IMR-90 (cell line): ENCODE data around the gene SLC25A21. TPM values are rescaled to one million over a fixed set of nuclear protein-coding genes. Genes with fewer than 3 reads are reported as not detected.

Experiments used
- ATAC-seq: fragments of 200-7000 bp; cut with Tn5 transposase; 2 replicates; pipeline ENCODE4 v1.9.1; 2020; ENCODE audit warnings: low read depth, mild to moderate bottlenecking, moderate library complexity
- BruUV-seq: library from RNA; stranded (reverse); fragments of 400-500 nt; replicated peaks from 2 replicates; lab custom pipeline; 2021; lab: Mats Ljungman, UMichigan
- CTCF ChIA-PET: fragments of 300-600 bp; formaldehyde crosslinking; extraction: SDS; loops from one replicate; lab custom pipeline; 2021; ENCODE audit warnings: antibody characterized with exemption; lab: Yijun Ruan, JAX
- POLR2A ChIA-PET: fragments of 300-600 bp; sonication (Branson Sonifier 250); formaldehyde crosslinking; loops from one replicate; lab custom pipeline; 2022; ENCODE audit warnings: antibody characterized with exemption; ENCODE audit not compliant: unreplicated experiment; lab: Charles Lee
- DNase-seq: peaks from one replicate; pipeline ENCODE4 v3.0.0; 2013
- H2AFZ ChIP-seq: replicated peaks from 2 replicates; pipeline ENCODE3; 2013; ENCODE audit warnings: low read length, mild to moderate bottlenecking; ENCODE audit not compliant: poor library complexity
- H2AK5ac ChIP-seq: 2 replicates; pipeline ENCODE4 v1.6.1; 2013; ENCODE audit warnings: low read depth, low read length, inconsistent platforms
- H2AK9ac ChIP-seq: replicated peaks from 2 replicates; pipeline ENCODE3; 2013; ENCODE audit warnings: mild to moderate bottlenecking, low read depth, low read length, moderate library complexity; ENCODE audit not compliant: poor library complexity
- H2BK120ac ChIP-seq: 2 replicates; pipeline ENCODE4 v1.6.1; 2013; ENCODE audit warnings: low read depth, low read length, inconsistent platforms
- H2BK15ac ChIP-seq: 3 replicates; pipeline ENCODE4 v1.6.1; 2013; ENCODE audit warnings: low read depth, low read length, inconsistent platforms
- H2BK20ac ChIP-seq: 2 replicates; pipeline ENCODE4 v1.6.1; 2013; ENCODE audit warnings: low read depth, mild to moderate bottlenecking, inconsistent platforms, low read length, moderate library complexity
- H2BK5ac ChIP-seq: 2 replicates; pipeline ENCODE4 v1.6.1; 2013; ENCODE audit warnings: mild to moderate bottlenecking, low read depth, low read length, inconsistent platforms; ENCODE audit not compliant: poor library complexity, severe bottlenecking
- H3K14ac ChIP-seq: replicated peaks from 2 replicates; pipeline ENCODE4 v1.6.1; 2013; ENCODE audit warnings: low read depth, low read length, inconsistent platforms
- H3K18ac ChIP-seq: 2 replicates; pipeline ENCODE4 v1.6.1; 2013; ENCODE audit warnings: low read depth, low read length, control low read depth
- H3K23ac ChIP-seq: 2 replicates; pipeline ENCODE4 v1.6.1; 2013; ENCODE audit warnings: low read depth, low read length, inconsistent platforms
- H3K27ac ChIP-seq: 2 replicates; pipeline ENCODE4 v1.5.1; 2013; ENCODE audit warnings: mild to moderate bottlenecking, control low read depth, low read length; ENCODE audit not compliant: insufficient read depth
- H3K27me3 ChIP-seq: 2 replicates; pipeline ENCODE4 v1.6.1; 2013; ENCODE audit warnings: low read length; ENCODE audit not compliant: control insufficient read depth, insufficient read depth
- H3K36me3 ChIP-seq: 2 replicates; pipeline ENCODE4 v1.6.1; 2013; ENCODE audit warnings: low read length, mixed read lengths; ENCODE audit not compliant: control insufficient read depth, insufficient read depth
- H3K4ac ChIP-seq: 2 replicates; pipeline ENCODE4 v1.6.1; 2013; ENCODE audit warnings: low read depth, low read length, inconsistent platforms
- H3K4me1 ChIP-seq: 2 replicates; pipeline ENCODE4 v1.6.1; 2013; ENCODE audit warnings: low read length, mixed read lengths; ENCODE audit not compliant: control insufficient read depth, insufficient read depth
- H3K4me2 ChIP-seq: 2 replicates; pipeline ENCODE4 v1.6.1; 2013; ENCODE audit warnings: low read depth, mild to moderate bottlenecking, control low read depth, low read length, moderate library complexity
- H3K4me3 ChIP-seq: 2 replicates; pipeline ENCODE4 v1.5.1; 2013; ENCODE audit warnings: low read depth, mild to moderate bottlenecking, control low read depth, low read length, moderate library complexity; ENCODE audit not compliant: insufficient read depth
- H3K56ac ChIP-seq: 2 replicates; pipeline ENCODE4 v1.6.1; 2013; ENCODE audit warnings: low read length, inconsistent platforms; ENCODE audit not compliant: insufficient read depth; ENCODE audit errors: extremely low read depth
- H3K79me1 ChIP-seq, 2 experiments: 2 replicates each; pipeline ENCODE4 v1.6.1; 2013; ENCODE audit warnings: low read length in 2 of 2, inconsistent platforms in 1 of 2, low read depth in 1 of 2
- H3K9ac ChIP-seq: 2 replicates; pipeline ENCODE4 v1.6.1; 2013; ENCODE audit warnings: low read depth, low read length, control low read depth
- H3K9me1 ChIP-seq: 2 replicates; pipeline ENCODE4 v1.6.1; 2013; ENCODE audit warnings: low read length, inconsistent platforms; ENCODE audit not compliant: insufficient read depth
- H3K9me3 ChIP-seq: 2 replicates; pipeline ENCODE4 v1.6.1; 2013; ENCODE audit warnings: low read length; ENCODE audit not compliant: control insufficient read depth, insufficient read depth
- H4K20me1 ChIP-seq: 2 replicates; pipeline ENCODE4 v1.6.1; 2013; ENCODE audit warnings: low read length, inconsistent platforms; ENCODE audit not compliant: insufficient read depth
- H4K5ac ChIP-seq: 2 replicates; pipeline ENCODE4 v1.6.1; 2013; ENCODE audit warnings: mild to moderate bottlenecking, low read depth, low read length, control low read depth
- H4K8ac ChIP-seq, 2 experiments: 2 replicates each; pipeline ENCODE4 v1.6.1; 2013; ENCODE audit warnings: low read depth in 2 of 2, low read length in 2 of 2, control low read depth in 1 of 2, inconsistent platforms in 1 of 2
- H4K91ac ChIP-seq: 2 replicates; pipeline ENCODE4 v1.6.1; 2013; ENCODE audit warnings: low read depth, low read length, inconsistent platforms; ENCODE audit not compliant: insufficient read depth
- BHLHE40 ChIP-seq: fragments of 150-350 bp; IDR thresholded peaks from 2 replicates; pipeline ENCODE4 v1.6.1; 2016; ENCODE audit warnings: mild to moderate bottlenecking, low read depth, low read length
- MAFK ChIP-seq: IDR thresholded peaks from 2 replicates; pipeline ENCODE4 v1.6.1; 2012; ENCODE audit warnings: low read depth, low read length, improper control_type of control experiment
- MXI1 ChIP-seq: IDR thresholded peaks from 2 replicates; pipeline ENCODE4 v1.6.1; 2012; ENCODE audit warnings: low read depth, mild to moderate bottlenecking, low read length, moderate library complexity, borderline replicate concordance
- NFE2L2 ChIP-seq: fragments of 150-350 bp; IDR thresholded peaks from 2 replicates; pipeline ENCODE4 v1.6.1; 2016; ENCODE audit warnings: low read depth, mild to moderate bottlenecking, low read length
- RAD21 ChIP-seq: IDR thresholded peaks from 2 replicates; pipeline ENCODE4 v1.6.1; 2012; ENCODE audit warnings: low read length, improper control_type of control experiment
- RCOR1 ChIP-seq: IDR thresholded peaks from 2 replicates; pipeline ENCODE4 v1.6.1; 2012; ENCODE audit warnings: mild to moderate bottlenecking, low read length, improper control_type of control experiment; ENCODE audit not compliant: insufficient replicate concordance
- SMC3 ChIP-seq: fragments of 150-350 bp; IDR thresholded peaks from 2 replicates; pipeline ENCODE4 v1.6.1; 2016; ENCODE audit warnings: low read depth, mild to moderate bottlenecking, antibody characterized with exemption, low read length, moderate library complexity
- WGBS, 2 experiments: methylation state at CpG; one replicate each; pipeline versions ENCODE4 v1.1.5 to v1.1.7; 2013; ENCODE audit warnings: missing lambda C conversion rate in 2 of 2; ENCODE audit not compliant: insufficient read length in 1 of 2; ENCODE audit errors: extremely low coverage in 2 of 2; 5-methylcytosine and 5-hydroxymethylcytosine counted together
- dilution Hi-C: fragments of 300-500 bp; cut with HindIII; formaldehyde crosslinking; loops from one replicate; pipeline ENCODE4 v1.14.3; 2018; ENCODE audit warnings: low sequenced_read_pairs; ENCODE audit not compliant: unreplicated experiment
- in situ Hi-C: fragments of 300-500 bp; cut with MboI; formaldehyde crosslinking; loops from 3 replicates; pipeline ENCODE4 v1.14.3; 2019; ENCODE audit warnings: low sequenced_read_pairs, inconsistent platforms, mixed read lengths
- intact Hi-C: fragments of 100-400 bp; cut with micrococcal nuclease; formaldehyde crosslinking; loops from 2 replicates; pipeline ENCODE4 v1.10.0; 2022
- polyA plus RNA-seq, 3 experiments: library from polyadenylated mRNA; depleted of rRNA; stranded (reverse); fragments of >200 nt; gene quantifications; 2 replicates each; pipeline ENCODE4 v1.2.3, GENCODE V29; 2012; ENCODE audit warnings: low replicate concordance in 1 of 3
- total RNA-seq: library from RNA; depleted of rRNA; stranded (reverse); fragments of >200 nt; gene quantifications from 2 replicates; pipeline ENCODE4 v1.2.3, GENCODE V29; 2012
- TF ChIP-seq, protein P1 (sequence below): fragments of 150-350 bp; IDR thresholded peaks from 2 replicates; pipeline ENCODE4 v1.6.1; 2017; ENCODE audit warnings: mild to moderate bottlenecking, antibody characterized with exemption, low read length, low read depth
- TF ChIP-seq, protein P2 (sequence below): fragments of 150-350 bp; IDR thresholded peaks from 2 replicates; pipeline ENCODE4 v1.6.1; 2016; ENCODE audit warnings: low read depth, mild to moderate bottlenecking, low read length, moderate library complexity, borderline replicate concordance
- TF ChIP-seq, protein P3 (sequence below): conservative IDR thresholded peaks from 2 replicates; pipeline ENCODE4 v1.5.1; 2012; ENCODE audit warnings: mild to moderate bottlenecking, low read depth, low read length, improper control_type of control experiment

Gene SLC25A21
- total and polyA plus RNA-seq, 2 of the 4 experiments (the other 2 are of a cell fraction), result 0.62 to 0.90 TPM

DNA sequence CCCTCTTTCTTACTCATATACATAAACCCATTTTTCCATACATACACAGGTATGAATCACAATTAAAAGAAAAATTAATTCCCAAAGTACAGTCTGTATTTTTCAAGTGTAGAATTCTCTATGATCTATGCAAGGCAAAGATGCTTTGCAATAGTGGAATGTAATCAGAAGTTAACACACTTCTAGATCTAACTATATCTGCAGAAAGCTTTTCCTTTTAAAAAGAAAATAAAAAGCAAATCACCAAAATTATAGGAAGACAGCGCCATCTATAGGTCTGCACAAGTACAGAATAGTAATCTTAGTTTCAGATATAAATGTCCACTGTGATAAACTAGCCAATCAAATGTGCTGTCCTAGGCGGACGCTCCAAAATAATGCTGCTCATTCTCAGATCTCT, 22.0 kb downstream of the SLC25A21 start:
- H3K14ac ChIP-seq, result no peak overlapping the region
- no peak for TF ChIP-seq NFE2L2
- TF ChIP-seq BHLHE40, result no peak
- TF ChIP-seq, protein P1, sequence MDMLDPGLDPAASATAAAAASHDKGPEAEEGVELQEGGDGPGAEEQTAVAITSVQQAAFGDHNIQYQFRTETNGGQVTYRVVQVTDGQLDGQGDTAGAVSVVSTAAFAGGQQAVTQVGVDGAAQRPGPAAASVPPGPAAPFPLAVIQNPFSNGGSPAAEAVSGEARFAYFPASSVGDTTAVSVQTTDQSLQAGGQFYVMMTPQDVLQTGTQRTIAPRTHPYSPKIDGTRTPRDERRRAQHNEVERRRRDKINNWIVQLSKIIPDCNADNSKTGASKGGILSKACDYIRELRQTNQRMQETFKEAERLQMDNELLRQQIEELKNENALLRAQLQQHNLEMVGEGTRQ, result no peak
- TF ChIP-seq SMC3, result peak; percentile 47; the same call in 1 of the 2 replicates
- TF ChIP-seq MAFK, result no peak
- peak; percentile 62 for TF ChIP-seq RAD21
- no peak for TF ChIP-seq RCOR1
- TF ChIP-seq, protein P2, sequence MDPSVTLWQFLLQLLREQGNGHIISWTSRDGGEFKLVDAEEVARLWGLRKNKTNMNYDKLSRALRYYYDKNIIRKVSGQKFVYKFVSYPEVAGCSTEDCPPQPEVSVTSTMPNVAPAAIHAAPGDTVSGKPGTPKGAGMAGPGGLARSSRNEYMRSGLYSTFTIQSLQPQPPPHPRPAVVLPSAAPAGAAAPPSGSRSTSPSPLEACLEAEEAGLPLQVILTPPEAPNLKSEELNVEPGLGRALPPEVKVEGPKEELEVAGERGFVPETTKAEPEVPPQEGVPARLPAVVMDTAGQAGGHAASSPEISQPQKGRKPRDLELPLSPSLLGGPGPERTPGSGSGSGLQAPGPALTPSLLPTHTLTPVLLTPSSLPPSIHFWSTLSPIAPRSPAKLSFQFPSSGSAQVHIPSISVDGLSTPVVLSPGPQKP, result no peak
- TF ChIP-seq, protein P3, sequence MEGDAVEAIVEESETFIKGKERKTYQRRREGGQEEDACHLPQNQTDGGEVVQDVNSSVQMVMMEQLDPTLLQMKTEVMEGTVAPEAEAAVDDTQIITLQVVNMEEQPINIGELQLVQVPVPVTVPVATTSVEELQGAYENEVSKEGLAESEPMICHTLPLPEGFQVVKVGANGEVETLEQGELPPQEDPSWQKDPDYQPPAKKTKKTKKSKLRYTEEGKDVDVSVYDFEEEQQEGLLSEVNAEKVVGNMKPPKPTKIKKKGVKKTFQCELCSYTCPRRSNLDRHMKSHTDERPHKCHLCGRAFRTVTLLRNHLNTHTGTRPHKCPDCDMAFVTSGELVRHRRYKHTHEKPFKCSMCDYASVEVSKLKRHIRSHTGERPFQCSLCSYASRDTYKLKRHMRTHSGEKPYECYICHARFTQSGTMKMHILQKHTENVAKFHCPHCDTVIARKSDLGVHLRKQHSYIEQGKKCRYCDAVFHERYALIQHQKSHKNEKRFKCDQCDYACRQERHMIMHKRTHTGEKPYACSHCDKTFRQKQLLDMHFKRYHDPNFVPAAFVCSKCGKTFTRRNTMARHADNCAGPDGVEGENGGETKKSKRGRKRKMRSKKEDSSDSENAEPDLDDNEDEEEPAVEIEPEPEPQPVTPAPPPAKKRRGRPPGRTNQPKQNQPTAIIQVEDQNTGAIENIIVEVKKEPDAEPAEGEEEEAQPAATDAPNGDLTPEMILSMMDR, result peak; percentile 82
- TF ChIP-seq MXI1, result no peak
- peaks cover 3% of the 10 kb centered on the region; the same call in 1 of the 2 replicates for H3K9me3 ChIP-seq
- H3K56ac ChIP-seq, result no peak overlapping the region
- H2AK5ac ChIP-seq, result no peak overlapping the region
- no peaks in the 10 kb centered on the region for H3K79me1 ChIP-seq
- 0 out of 2 replicates have a peak, but pooled peaks cover 3% of the 10 kb centered on the region for H3K9me1 ChIP-seq
- H3K36me3 ChIP-seq, result no peaks in the 10 kb centered on the region
- peak overlapping the region; percentile 76; the same call in 1 of the 2 replicates for H3K4me2 ChIP-seq
- no CpG with 5 or more reads among the region's 3 CpGs for WGBS, 2 experiments
- no peak overlapping the region for H4K8ac ChIP-seq
- H2AK9ac ChIP-seq, result no peak overlapping the region
- no peak overlapping the region for H3K23ac ChIP-seq
- dilution Hi-C loops (no loop called here), in situ Hi-C loops (no loop called here), intact Hi-C loops (loop anchor here (1.0 kb wide), 1 partner anchor 502 kb away; no protein-coding TSS in a partner anchor)
- H3K4me1 ChIP-seq, result no peaks in the 10 kb centered on the region
- no peak overlapping the region for H2BK20ac ChIP-seq
- H3K18ac ChIP-seq, result no peak overlapping the region
- no peak overlapping the region for H2BK15ac ChIP-seq
- H2AFZ ChIP-seq, result no peak overlapping the region
- no peak overlapping the region for H2BK5ac ChIP-seq
- DNase-seq, result peak; percentile 58
- no peaks in the 10 kb centered on the region for H4K20me1 ChIP-seq
- no peak overlapping the region for H4K5ac ChIP-seq
- ChIA-PET POLR2A (no interaction called here), CTCF (interaction anchor here (0.6 to 2.6 kb wide), 16 partner anchors 15 to 605 kb away, joined by 3 to 24 read pairs (median 4); no protein-coding TSS in a partner anchor)
- H3K27ac ChIP-seq, result no peak overlapping the region
- no TSS peak for BruUV-seq
- peaks cover 4% of the 10 kb centered on the region; the same call in 1 of the 2 replicates for H3K27me3 ChIP-seq
- no peak overlapping the region for H4K91ac ChIP-seq
- H2BK120ac ChIP-seq, result no peak overlapping the region
- no peak overlapping the region for H3K4ac ChIP-seq
- H3K9ac ChIP-seq, result no peak overlapping the region
- no peak overlapping the region for H3K4me3 ChIP-seq
- ATAC-seq, result peak; percentile 87
